ENCODE measurements around the gene PTPRD. TPM values are rescaled to one million over a fixed set of nuclear protein-coding genes. Genes with fewer than 3 reads are reported as not detected.

Gene PTPRD
- total RNA-seq, 1 experiment from 2014 or later: not detected

- H3K9me3 ChIP-seq (ENCODE audit: control insufficient read depth, insufficient read depth, low read depth, low read length): no peaks in the 10 kb centered on the region
- DNase-seq (ENCODE audit: low read depth, low spot score): no peak
- TF ChIP-seq POLR2AphosphoS5 (IDR thresholded peaks at IDR 0.05; ENCODE audit: low read depth, low read length) (no peak), SIN3A (IDR thresholded peaks at IDR 0.05; ENCODE audit: borderline replicate concordance, insufficient read depth, low read depth, low read length) (no peak), TCF7L2 (IDR thresholded peaks at IDR 0.05; ENCODE audit: low read depth, low read length) (no peak)
- TF ChIP-seq, protein P1, sequence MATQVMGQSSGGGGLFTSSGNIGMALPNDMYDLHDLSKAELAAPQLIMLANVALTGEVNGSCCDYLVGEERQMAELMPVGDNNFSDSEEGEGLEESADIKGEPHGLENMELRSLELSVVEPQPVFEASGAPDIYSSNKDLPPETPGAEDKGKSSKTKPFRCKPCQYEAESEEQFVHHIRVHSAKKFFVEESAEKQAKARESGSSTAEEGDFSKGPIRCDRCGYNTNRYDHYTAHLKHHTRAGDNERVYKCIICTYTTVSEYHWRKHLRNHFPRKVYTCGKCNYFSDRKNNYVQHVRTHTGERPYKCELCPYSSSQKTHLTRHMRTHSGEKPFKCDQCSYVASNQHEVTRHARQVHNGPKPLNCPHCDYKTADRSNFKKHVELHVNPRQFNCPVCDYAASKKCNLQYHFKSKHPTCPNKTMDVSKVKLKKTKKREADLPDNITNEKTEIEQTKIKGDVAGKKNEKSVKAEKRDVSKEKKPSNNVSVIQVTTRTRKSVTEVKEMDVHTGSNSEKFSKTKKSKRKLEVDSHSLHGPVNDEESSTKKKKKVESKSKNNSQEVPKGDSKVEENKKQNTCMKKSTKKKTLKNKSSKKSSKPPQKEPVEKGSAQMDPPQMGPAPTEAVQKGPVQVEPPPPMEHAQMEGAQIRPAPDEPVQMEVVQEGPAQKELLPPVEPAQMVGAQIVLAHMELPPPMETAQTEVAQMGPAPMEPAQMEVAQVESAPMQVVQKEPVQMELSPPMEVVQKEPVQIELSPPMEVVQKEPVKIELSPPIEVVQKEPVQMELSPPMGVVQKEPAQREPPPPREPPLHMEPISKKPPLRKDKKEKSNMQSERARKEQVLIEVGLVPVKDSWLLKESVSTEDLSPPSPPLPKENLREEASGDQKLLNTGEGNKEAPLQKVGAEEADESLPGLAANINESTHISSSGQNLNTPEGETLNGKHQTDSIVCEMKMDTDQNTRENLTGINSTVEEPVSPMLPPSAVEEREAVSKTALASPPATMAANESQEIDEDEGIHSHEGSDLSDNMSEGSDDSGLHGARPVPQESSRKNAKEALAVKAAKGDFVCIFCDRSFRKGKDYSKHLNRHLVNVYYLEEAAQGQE (IDR thresholded peaks at IDR 0.05; ENCODE audit: insufficient read depth in 1 of 2, low read depth in 2 of 2, low read length in 1 of 2): no peak
- TF ChIP-seq, protein P2, sequence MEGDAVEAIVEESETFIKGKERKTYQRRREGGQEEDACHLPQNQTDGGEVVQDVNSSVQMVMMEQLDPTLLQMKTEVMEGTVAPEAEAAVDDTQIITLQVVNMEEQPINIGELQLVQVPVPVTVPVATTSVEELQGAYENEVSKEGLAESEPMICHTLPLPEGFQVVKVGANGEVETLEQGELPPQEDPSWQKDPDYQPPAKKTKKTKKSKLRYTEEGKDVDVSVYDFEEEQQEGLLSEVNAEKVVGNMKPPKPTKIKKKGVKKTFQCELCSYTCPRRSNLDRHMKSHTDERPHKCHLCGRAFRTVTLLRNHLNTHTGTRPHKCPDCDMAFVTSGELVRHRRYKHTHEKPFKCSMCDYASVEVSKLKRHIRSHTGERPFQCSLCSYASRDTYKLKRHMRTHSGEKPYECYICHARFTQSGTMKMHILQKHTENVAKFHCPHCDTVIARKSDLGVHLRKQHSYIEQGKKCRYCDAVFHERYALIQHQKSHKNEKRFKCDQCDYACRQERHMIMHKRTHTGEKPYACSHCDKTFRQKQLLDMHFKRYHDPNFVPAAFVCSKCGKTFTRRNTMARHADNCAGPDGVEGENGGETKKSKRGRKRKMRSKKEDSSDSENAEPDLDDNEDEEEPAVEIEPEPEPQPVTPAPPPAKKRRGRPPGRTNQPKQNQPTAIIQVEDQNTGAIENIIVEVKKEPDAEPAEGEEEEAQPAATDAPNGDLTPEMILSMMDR (IDR thresholded peaks at IDR 0.05): no peak
- no peaks in the 10 kb centered on the region for H3K4me1 ChIP-seq (ENCODE audit: control insufficient read depth, insufficient read depth, low read length)
- intact Hi-C loops (cut with micrococcal nuclease; ENCODE audit: unreplicated experiment) (no loop called here), in situ Hi-C loops (cut with HindIII; ENCODE audit: low pct_unique_long_range_greater_than_20kb, low sequenced_read_pairs) (no loop called here)
- H3K36me3 ChIP-seq (ENCODE audit: control insufficient read depth, insufficient read depth, low read length): no peaks in the 10 kb centered on the region
- BruUV-seq (replicated peaks): no TSS peak
- POLR2A ChIA-PET: no interaction called here
- no peak overlapping the region for H3K4me3 ChIP-seq (ENCODE audit: low read depth in 2 of 2, low read length in 2 of 2)
- no peak for ATAC-seq
- CTCF ChIA-PET: no interaction called here
- H3K27ac ChIP-seq (ENCODE audit: low read length): no peak overlapping the region
- H3K27me3 ChIP-seq (ENCODE audit: control insufficient read depth, insufficient read depth, low read length): no peaks in the 10 kb centered on the region
These were observed 1609.8 kb downstream of the PTPRD start for GRCh38 chr9:9002826-9003583.

DNA sequence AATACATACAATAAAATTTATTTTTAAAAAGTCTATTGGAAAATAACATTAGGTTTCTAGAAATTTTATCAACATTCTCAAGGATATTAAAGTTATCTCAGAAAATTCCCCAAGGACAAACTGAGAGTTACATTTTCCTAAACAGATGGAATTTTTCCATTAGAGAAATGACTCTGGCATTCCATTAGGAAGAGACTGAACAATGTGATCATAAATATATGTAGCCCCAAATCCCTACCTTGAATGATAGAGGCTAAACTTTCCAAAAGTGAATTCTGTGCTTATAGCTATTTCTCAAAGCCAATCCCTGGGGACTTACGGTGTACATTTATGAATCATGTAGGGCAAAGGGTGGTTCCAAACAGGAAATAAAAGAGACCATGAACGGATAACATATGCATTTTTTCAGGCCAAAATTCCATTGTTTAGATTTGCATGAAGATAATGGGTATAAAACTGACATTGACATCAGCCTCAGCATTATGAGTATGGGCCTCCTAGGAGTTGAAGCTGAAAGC lies 1632.2 kb downstream of the PTPRD start:
- ChIA-PET POLR2A (no interaction called here), CTCF (no interaction called here)
- Histone ChIP-seq H3K27me3 (ENCODE audit: control insufficient read depth, insufficient read depth, low read length) (no peaks in the 10 kb centered on the region), H3K9me3 (ENCODE audit: control insufficient read depth, insufficient read depth, low read depth, low read length) (no peaks in the 10 kb centered on the region), H3K4me3 (ENCODE audit: low read depth in 2 of 2, low read length in 2 of 2) (no peak overlapping the region), H3K4me1 (ENCODE audit: control insufficient read depth, insufficient read depth, low read length) (no peaks in the 10 kb centered on the region), H3K36me3 (ENCODE audit: control insufficient read depth, insufficient read depth, low read length) (no peaks in the 10 kb centered on the region), H3K27ac (ENCODE audit: low read length) (no peak overlapping the region)
- ATAC-seq (no peak), DNase-seq (ENCODE audit: low read depth, low spot score) (no peak)
- intact Hi-C loops (cut with micrococcal nuclease; ENCODE audit: unreplicated experiment): no loop called here
- in situ Hi-C loops (cut with HindIII; ENCODE audit: low pct_unique_long_range_greater_than_20kb, low sequenced_read_pairs): no loop called here
- TF ChIP-seq, protein P2 (IDR thresholded peaks at IDR 0.05): no peak
- TF ChIP-seq, protein P1 (IDR thresholded peaks at IDR 0.05; ENCODE audit: insufficient read depth in 1 of 2, low read depth in 2 of 2, low read length in 1 of 2): no peak
- no peak for TF ChIP-seq SIN3A (IDR thresholded peaks at IDR 0.05; ENCODE audit: borderline replicate concordance, insufficient read depth, low read depth, low read length)
- no peak for TF ChIP-seq POLR2AphosphoS5 (IDR thresholded peaks at IDR 0.05; ENCODE audit: low read depth, low read length)
- no peak for TF ChIP-seq TCF7L2 (IDR thresholded peaks at IDR 0.05; ENCODE audit: low read depth, low read length)
- BruUV-seq (replicated peaks): no TSS peak
